GM18873 (cell line): ENCODE results near the gene CD34.
A peak's percentile ranks its signal among the peaks of the same experiment; 100 is the strongest.

Experiments used
- ATAC-seq: cut with Tn5 transposase; IDR thresholded peaks from one replicate; pipeline ENCODE4 v1.9.1; 2021; ENCODE audit warnings: mild to moderate bottlenecking, moderate library complexity, moderate number of reproducible peaks; ENCODE audit not compliant: unreplicated experiment, low FRiP score

Gene CD34

DNA sequence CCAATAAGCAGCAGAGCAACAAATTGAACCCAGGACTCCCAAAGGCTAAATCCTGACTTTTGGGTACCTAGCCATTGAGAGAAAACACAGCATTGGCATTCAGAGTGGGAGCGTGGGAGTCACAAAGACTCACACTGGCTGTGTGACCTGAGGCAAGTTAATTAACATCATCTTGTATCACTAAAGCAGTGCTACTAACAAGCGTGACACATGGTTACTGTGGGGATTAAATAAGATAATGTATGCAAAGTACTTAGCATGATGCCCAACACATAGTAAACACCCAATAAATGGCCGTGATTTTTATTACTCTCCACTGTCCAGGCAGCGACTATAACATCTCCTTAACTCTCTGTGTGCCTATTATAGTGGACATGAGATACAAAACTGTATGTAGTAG is 73.3 kb downstream of the CD34 start:
- ATAC-seq: no peak

DNA sequence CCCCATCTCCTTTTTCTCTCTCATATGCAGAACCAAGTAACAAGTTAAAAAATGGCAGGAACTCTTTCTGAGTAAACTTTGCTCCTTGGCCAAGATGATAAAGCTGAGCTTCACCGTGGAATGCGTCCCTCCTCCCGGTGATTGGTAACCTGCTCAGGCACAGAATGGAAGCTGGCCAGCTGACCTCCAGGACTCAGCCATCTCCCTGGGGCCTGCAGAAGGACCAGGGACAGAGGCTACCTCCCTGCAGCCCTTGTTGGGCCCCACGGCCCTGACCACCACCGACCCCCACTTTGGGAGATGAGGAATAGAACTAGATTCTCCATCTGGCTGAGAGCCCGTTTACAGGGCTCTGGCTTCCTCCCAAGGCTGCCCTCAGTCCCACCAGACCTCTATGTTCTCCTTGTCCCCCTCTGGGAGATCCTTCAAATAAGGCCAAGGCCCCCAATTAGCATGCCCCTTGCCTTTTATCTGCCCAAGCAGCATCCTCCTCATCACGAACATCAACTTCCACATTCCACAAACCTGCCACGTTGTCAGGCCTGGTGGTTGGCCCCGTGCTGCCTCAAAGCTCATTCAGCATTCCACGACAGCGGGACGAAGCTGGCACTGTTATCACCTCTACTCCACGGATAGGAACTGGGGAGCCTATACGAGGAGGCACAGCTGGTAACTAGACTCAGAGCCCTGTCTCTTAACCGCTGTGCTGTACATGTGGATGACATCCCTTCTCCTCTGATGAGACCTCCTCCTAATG is 74.2 kb downstream of the CD34 start:
- no peak for ATAC-seq

- ATAC-seq: no peak
These were observed 75.0 kb downstream of the CD34 start for GRCh38 chr1:207835958-207836357.

DNA sequence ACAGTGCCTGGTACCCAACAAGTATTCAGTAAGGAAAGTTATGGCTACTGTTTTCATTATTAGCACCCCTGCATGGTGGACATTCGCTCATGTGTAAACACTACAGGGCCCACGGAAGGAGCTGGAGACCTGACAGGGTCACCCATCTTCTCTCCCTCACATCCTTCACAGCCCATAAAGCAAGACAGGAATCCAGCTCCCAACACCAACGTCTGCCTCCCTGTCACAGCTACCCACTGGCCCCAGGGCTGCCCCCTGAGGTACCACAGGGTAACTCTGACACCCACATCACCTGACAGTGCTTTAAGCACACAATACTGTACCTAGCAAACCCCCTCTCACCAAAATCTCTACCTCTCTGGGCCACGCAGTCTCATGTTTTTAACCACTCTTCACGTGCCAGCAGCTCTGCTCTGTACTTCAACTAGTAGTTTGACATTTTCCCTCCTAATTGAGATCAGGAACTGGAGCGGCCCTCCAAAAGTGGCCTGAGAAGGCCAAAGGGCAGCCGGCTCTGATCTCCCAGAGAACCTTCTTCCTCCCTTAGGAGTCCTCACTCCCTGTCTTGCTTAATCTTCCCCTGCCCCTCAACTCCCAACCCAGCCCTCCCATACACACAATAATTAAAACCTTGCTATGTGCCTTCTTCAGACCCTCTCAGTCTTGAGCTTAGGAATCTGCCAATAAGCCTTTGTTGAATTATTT is 76.8 kb downstream of the CD34 start:
- no peak for ATAC-seq

GRCh38 chr1:207833381-207833780 is 77.5 kb downstream of the CD34 start:
- ATAC-seq: no peak

GRCh38 chr1:207832796-207833195 is 78.1 kb downstream of the CD34 start:
- ATAC-seq: no peak

DNA sequence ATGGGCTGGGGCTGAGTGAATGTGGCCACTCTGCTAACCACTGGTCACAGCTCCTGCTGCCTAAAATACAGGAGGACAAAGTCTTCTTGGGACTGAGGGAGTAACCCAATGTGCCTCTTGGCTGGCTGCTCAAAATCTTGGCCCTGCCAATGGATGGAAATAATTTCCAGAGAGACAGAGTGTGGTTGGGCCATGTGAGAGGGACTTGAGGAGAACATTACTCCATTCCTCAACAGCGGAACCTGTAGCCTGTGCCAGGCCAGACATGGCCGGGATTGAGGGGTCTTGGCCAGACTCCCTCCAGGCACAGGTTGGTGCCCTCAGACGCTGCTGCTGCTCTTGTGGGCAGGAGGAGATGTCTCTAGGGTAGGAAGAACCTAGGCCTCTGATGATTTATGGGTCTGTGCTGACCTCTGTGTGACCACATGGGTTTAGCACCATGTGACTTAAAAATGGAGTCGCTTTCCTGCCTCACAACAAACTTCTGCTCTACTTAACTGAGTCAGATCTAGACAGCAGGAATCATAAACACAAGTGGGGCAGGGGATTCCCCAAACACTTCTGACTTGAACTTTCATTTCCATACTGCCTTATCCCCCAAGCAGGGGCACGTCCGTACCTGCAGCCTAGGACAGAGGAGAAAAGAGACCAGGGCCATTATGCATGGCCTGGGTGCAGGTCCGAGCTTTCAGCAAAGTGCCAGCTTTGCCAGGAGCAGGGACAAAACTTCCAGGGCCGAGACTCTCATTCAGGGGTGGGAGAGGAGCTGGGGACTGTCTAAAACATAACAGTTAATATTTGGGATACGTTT is 79.2 kb downstream of the CD34 start:
- ATAC-seq: peak; percentile 89
